OCI-LY7 (cell line): ENCODE data around the gene RBM19.

Experiments used
- EZH2phosphoT487 ChIP-seq: fragments of 200-600 bp; sonication (generic); IDR thresholded peaks from 2 replicates; pipeline ENCODE4 v1.6.1; 2018; ENCODE audit warnings: low read depth, borderline replicate concordance, mild to moderate bottlenecking, mixed run types, antibody characterized with exemption, low read length, moderate library complexity, mixed read lengths
- TF ChIP-seq, protein P1 (sequence below): fragments of 200-600 bp; sonication (generic); conservative IDR thresholded peaks from 2 replicates; pipeline ENCODE4 v1.5.1; 2014; ENCODE audit warnings: mild to moderate bottlenecking, antibody characterized with exemption, low read length, moderate library complexity, mixed read lengths

GRCh38 chr12:113852695-113853490 lies 113.2 kb downstream of the RBM19 start:
- TF ChIP-seq, protein P1, sequence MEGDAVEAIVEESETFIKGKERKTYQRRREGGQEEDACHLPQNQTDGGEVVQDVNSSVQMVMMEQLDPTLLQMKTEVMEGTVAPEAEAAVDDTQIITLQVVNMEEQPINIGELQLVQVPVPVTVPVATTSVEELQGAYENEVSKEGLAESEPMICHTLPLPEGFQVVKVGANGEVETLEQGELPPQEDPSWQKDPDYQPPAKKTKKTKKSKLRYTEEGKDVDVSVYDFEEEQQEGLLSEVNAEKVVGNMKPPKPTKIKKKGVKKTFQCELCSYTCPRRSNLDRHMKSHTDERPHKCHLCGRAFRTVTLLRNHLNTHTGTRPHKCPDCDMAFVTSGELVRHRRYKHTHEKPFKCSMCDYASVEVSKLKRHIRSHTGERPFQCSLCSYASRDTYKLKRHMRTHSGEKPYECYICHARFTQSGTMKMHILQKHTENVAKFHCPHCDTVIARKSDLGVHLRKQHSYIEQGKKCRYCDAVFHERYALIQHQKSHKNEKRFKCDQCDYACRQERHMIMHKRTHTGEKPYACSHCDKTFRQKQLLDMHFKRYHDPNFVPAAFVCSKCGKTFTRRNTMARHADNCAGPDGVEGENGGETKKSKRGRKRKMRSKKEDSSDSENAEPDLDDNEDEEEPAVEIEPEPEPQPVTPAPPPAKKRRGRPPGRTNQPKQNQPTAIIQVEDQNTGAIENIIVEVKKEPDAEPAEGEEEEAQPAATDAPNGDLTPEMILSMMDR = no peak
- TF ChIP-seq EZH2phosphoT487 = no peak
